Neuronal stem cell (in vitro differentiated cells): ENCODE measurements around the gene ATG4B.

ENCODE experiments used
- DNase-seq: peaks from one replicate; pipeline ENCODE4 v3.0.0-alpha.2; 2013; ENCODE audit warnings: low spot score
- H2AFZ ChIP-seq: one replicate; pipeline ENCODE4 v1.6.1; 2013; ENCODE audit warnings: mild to moderate bottlenecking, low read length, inconsistent platforms
- H2AK5ac ChIP-seq: 2 replicates; pipeline ENCODE4 v1.6.1; 2013; ENCODE audit warnings: low read depth, mild to moderate bottlenecking, inconsistent platforms, low read length, moderate library complexity, mixed read lengths
- H2BK120ac ChIP-seq: 2 replicates; pipeline ENCODE4 v1.6.1; 2013; ENCODE audit warnings: low read depth, mild to moderate bottlenecking, inconsistent platforms, low read length, moderate library complexity, mixed read lengths
- H2BK12ac ChIP-seq: one replicate; pipeline ENCODE4 v1.6.1; 2013; ENCODE audit warnings: low read length, inconsistent platforms
- H2BK15ac ChIP-seq: 2 replicates; pipeline ENCODE4 v1.6.1; 2013; ENCODE audit warnings: mild to moderate bottlenecking, low read length, inconsistent platforms, mixed read lengths
- H2BK5ac ChIP-seq: one replicate; pipeline ENCODE4 v1.6.1; 2013; ENCODE audit warnings: inconsistent platforms, mild to moderate bottlenecking, low read length, moderate library complexity
- H3K14ac ChIP-seq: one replicate; pipeline ENCODE4 v1.6.1; 2013; ENCODE audit warnings: low read length, inconsistent platforms
- H3K18ac ChIP-seq: 2 replicates; pipeline ENCODE4 v1.6.1; 2013; ENCODE audit warnings: low read length, inconsistent platforms
- H3K23ac ChIP-seq: 2 replicates; pipeline ENCODE4 v1.6.1; 2013; ENCODE audit warnings: low read depth, mild to moderate bottlenecking, mixed read lengths, low read length, inconsistent platforms; ENCODE audit not compliant: poor library complexity
- H3K27ac ChIP-seq: replicated peaks from 3 replicates; pipeline ENCODE4 v1.5.1; 2013; ENCODE audit warnings: low read length, inconsistent platforms
- H3K27me3 ChIP-seq, 3 experiments: 2 replicates each; pipeline ENCODE4 v1.6.1; 2013; ENCODE audit warnings: low read length in 3 of 3, mild to moderate bottlenecking in 2 of 3, inconsistent platforms in 1 of 3, low read depth in 1 of 3, mixed read lengths in 1 of 3, moderate library complexity in 1 of 3; ENCODE audit not compliant: control insufficient read depth in 3 of 3, insufficient read depth in 3 of 3
- H3K36me3 ChIP-seq, 2 donors: replicated peaks in 1 of 2; 2 replicates each; pipeline ENCODE4 v1.6.1; 2013; ENCODE audit warnings: low read length in 2 of 2; ENCODE audit not compliant: control insufficient read depth in 2 of 2, insufficient read depth in 2 of 2
- H3K4ac ChIP-seq: 2 replicates; pipeline ENCODE4 v1.6.1; 2013; ENCODE audit warnings: inconsistent platforms, mild to moderate bottlenecking, low read length, moderate library complexity
- H3K4me1 ChIP-seq, 2 donors: 1 replicate in 1 of 2; 2 replicates in 1 of 2; pipeline ENCODE4 v1.6.1; 2013; ENCODE audit warnings: low read length in 2 of 2, low read depth in 1 of 2; ENCODE audit not compliant: control insufficient read depth in 2 of 2, insufficient read depth in 1 of 2
- H3K4me2 ChIP-seq: one replicate; pipeline ENCODE4 v1.6.1; 2013; ENCODE audit warnings: mild to moderate bottlenecking, low read length, inconsistent platforms; ENCODE audit not compliant: insufficient read depth, poor library complexity, severe bottlenecking
- H3K4me3 ChIP-seq, 2 donors: 2 replicates each; pipeline ENCODE4 v1.5.1; 2013; ENCODE audit warnings: low read length in 2 of 2, mild to moderate bottlenecking in 2 of 2, inconsistent platforms in 1 of 2, moderate library complexity in 1 of 2
- H3K79me1 ChIP-seq: one replicate; pipeline ENCODE4 v1.6.1; 2013; ENCODE audit warnings: low read depth, mild to moderate bottlenecking, inconsistent platforms, low read length, moderate library complexity
- H3K9ac ChIP-seq: one replicate; pipeline ENCODE4 v1.6.1; 2013; ENCODE audit warnings: mild to moderate bottlenecking, low read depth, low read length, inconsistent platforms; ENCODE audit not compliant: poor library complexity
- H3K9me3 ChIP-seq, 2 donors: replicated peaks in 1 of 2; 2 replicates each; pipeline versions ENCODE3 to v1.6.1; 2013; ENCODE audit warnings: low read length in 2 of 2, mild to moderate bottlenecking in 2 of 2, inconsistent platforms in 1 of 2, low read depth in 1 of 2, mixed read lengths in 1 of 2, moderate library complexity in 1 of 2; ENCODE audit not compliant: control insufficient read depth in 2 of 2, insufficient read depth in 1 of 2
- H4K8ac ChIP-seq: one replicate; pipeline ENCODE4 v1.6.1; 2013; ENCODE audit warnings: low read depth, mild to moderate bottlenecking, inconsistent platforms, low read length, moderate library complexity
- H4K91ac ChIP-seq: one replicate; pipeline ENCODE4 v1.6.1; 2013; ENCODE audit warnings: low read length, low read depth, mild to moderate bottlenecking, inconsistent platforms; ENCODE audit not compliant: poor library complexity
- WGBS, 2 donors: extraction: QIAGEN DNeasy Blood & Tissue Kit; methylation state at CpG; one replicate each; pipeline ENCODE4 v1.1.7; 2013; ENCODE audit warnings: missing lambda C conversion rate in 2 of 2, mixed read lengths in 1 of 2; ENCODE audit not compliant: insufficient read length in 2 of 2, insufficient replicate concordance in 1 of 2; ENCODE audit errors: extremely low coverage in 2 of 2; 5-methylcytosine and 5-hydroxymethylcytosine counted together

The ATG4B gene

GRCh38 chr2:241657786-241658254, 20.3 kb downstream of the ATG4B start:
- no peak overlapping the region for H2BK5ac ChIP-seq
- H2BK12ac ChIP-seq, result no peak overlapping the region
- H3K9ac ChIP-seq, result no peak overlapping the region
- H2AFZ ChIP-seq, result no peak overlapping the region
- peak overlapping the region; percentile 53 for H3K23ac ChIP-seq
- no peak overlapping the region for H3K27ac ChIP-seq
- no peaks in the 10 kb centered on the region for H3K9me3 ChIP-seq
- no peak overlapping the region for H3K4ac ChIP-seq
- H3K4me3 ChIP-seq, result no peak overlapping the region
- peaks cover 44 to 89% of the 10 kb centered on the region in 2 donors for H3K36me3 ChIP-seq
- H2AK5ac ChIP-seq, result no peak overlapping the region
- no peak overlapping the region for H4K91ac ChIP-seq
- no peak overlapping the region for H4K8ac ChIP-seq
- H3K4me2 ChIP-seq, result no peak overlapping the region
- H2BK120ac ChIP-seq, result no peak overlapping the region
- H3K27me3 ChIP-seq, result no peaks in the 10 kb centered on the region
- no peak overlapping the region for H2BK15ac ChIP-seq
- H3K4me1 ChIP-seq, result no peaks in the 10 kb centered on the region
- H3K79me1 ChIP-seq, result peaks cover 5% of the 10 kb centered on the region
- peak overlapping the region; percentile 47 for H3K14ac ChIP-seq
- H3K18ac ChIP-seq, result no peak overlapping the region
- WGBS, 2 donors, result no CpG with 5 or more reads among the region's 15 CpGs
- no peak for DNase-seq

- Histone ChIP-seq H3K79me1 (peaks cover 5% of the 10 kb centered on the region), H3K18ac (no peak overlapping the region), H3K4me1 (no peaks in the 10 kb centered on the region), H3K4me2 (no peak overlapping the region), H3K23ac (no peak overlapping the region), H2BK5ac (no peak overlapping the region), H4K91ac (no peak overlapping the region), H3K27me3 (no peaks in the 10 kb centered on the region), H2BK15ac (no peak overlapping the region), H4K8ac (no peak overlapping the region), H3K27ac (no peak overlapping the region), H3K9me3 (no peaks in the 10 kb centered on the region), H3K4me3 (peak overlapping the region in 1 of 2 donors; percentile 36), H3K9ac (no peak overlapping the region), H3K14ac (no peak overlapping the region), H3K36me3 (peaks cover 40 to 84% of the 10 kb centered on the region in 2 donors), H2AK5ac (no peak overlapping the region), H2AFZ (no peak overlapping the region), H2BK120ac (no peak overlapping the region), H2BK12ac (no peak overlapping the region), H3K4ac (no peak overlapping the region)
- WGBS, 2 donors, result no CpG with 5 or more reads among the region's 5 CpGs
- DNase-seq, result no peak
Observed at GRCh38 chr2:241658296-241658695, 20.8 kb downstream of the ATG4B start.

GRCh38 chr2:241659150-241659739, 21.8 kb downstream of the ATG4B start:
- H2BK120ac ChIP-seq, result no peak overlapping the region
- H3K23ac ChIP-seq, result no peak overlapping the region
- no CpG with 5 or more reads among the region's 26 CpGs for WGBS, 2 donors
- no peak overlapping the region for H3K4ac ChIP-seq
- no peak overlapping the region for H2AFZ ChIP-seq
- H2AK5ac ChIP-seq, result no peak overlapping the region
- H3K18ac ChIP-seq, result no peak overlapping the region
- H2BK15ac ChIP-seq, result no peak overlapping the region
- no peak overlapping the region for H3K4me2 ChIP-seq
- H3K4me3 ChIP-seq, result no peak overlapping the region
- H4K8ac ChIP-seq, result no peak overlapping the region
- H3K9me3 ChIP-seq, result no peaks in the 10 kb centered on the region
- H4K91ac ChIP-seq, result no peak overlapping the region
- no peak overlapping the region for H2BK12ac ChIP-seq
- no peak overlapping the region for H3K14ac ChIP-seq
- H3K27ac ChIP-seq, result no peak overlapping the region
- H3K9ac ChIP-seq, result no peak overlapping the region
- H3K36me3 ChIP-seq, result peaks cover 37 to 77% of the 10 kb centered on the region in 2 donors
- peak; percentile 39 for DNase-seq
- H3K79me1 ChIP-seq, result peaks cover 5% of the 10 kb centered on the region
- H3K27me3 ChIP-seq, result no peaks in the 10 kb centered on the region
- no peak overlapping the region for H2BK5ac ChIP-seq
- no peaks in the 10 kb centered on the region for H3K4me1 ChIP-seq

GRCh38 chr2:241660593-241661213, 23.2 kb downstream of the ATG4B start:
- no peak overlapping the region for H3K9ac ChIP-seq
- H2BK120ac ChIP-seq, result no peak overlapping the region
- no peak overlapping the region for H4K8ac ChIP-seq
- no peak overlapping the region for H2AK5ac ChIP-seq
- DNase-seq, result no peak
- WGBS, 2 donors, result no CpG with 5 or more reads among the region's 14 CpGs
- H3K27me3 ChIP-seq, result no peaks in the 10 kb centered on the region
- no peak overlapping the region for H3K14ac ChIP-seq
- H3K18ac ChIP-seq, result no peak overlapping the region
- H3K4me3 ChIP-seq, result no peak overlapping the region
- H3K4me2 ChIP-seq, result no peak overlapping the region
- H3K4me1 ChIP-seq, result peaks cover 3 to 6% of the 10 kb centered on the region in 2 donors
- no peak overlapping the region for H2BK12ac ChIP-seq
- no peak overlapping the region for H2BK15ac ChIP-seq
- no peak overlapping the region for H3K23ac ChIP-seq
- no peak overlapping the region for H3K4ac ChIP-seq
- no peaks in the 10 kb centered on the region for H3K9me3 ChIP-seq
- H3K36me3 ChIP-seq, result peaks cover 26 to 62% of the 10 kb centered on the region in 2 donors
- no peak overlapping the region for H4K91ac ChIP-seq
- no peak overlapping the region for H2BK5ac ChIP-seq
- no peak overlapping the region for H3K27ac ChIP-seq
- no peak overlapping the region for H2AFZ ChIP-seq
- peaks cover 2% of the 10 kb centered on the region for H3K79me1 ChIP-seq
